ENCODE data around the gene CNN1.

CNN1 gene

GRCh38 chr19:11538232-11539036 lies at the start of gene CNN1:
Gene CNN1 (plus strand): TSS chr19:11538851. CDS start chr19:11538928, 77 bp downstream.
- no peak for DNase-seq (ENCODE audit: low read depth in 2 of 2)

- no peak for DNase-seq (ENCODE audit: low read depth in 2 of 2)
These were observed 49.3 kb upstream of the CNN1 start for GRCh38 chr19:11489378-11489777.

- DNase-seq (ENCODE audit: low read depth in 2 of 2): no peak
These were observed 43.9 kb upstream of the CNN1 start for GRCh38 chr19:11494634-11495285.

GRCh38 chr19:11495481-11495880 lies 43.2 kb upstream of the CNN1 start:
- DNase-seq (ENCODE audit: low read depth in 2 of 2): no peak

- DNase-seq (ENCODE audit: low read depth in 2 of 2): no peak
These were observed 42.8 kb upstream of the CNN1 start for GRCh38 chr19:11495885-11496284.

GRCh38 chr19:11496391-11497163 lies 42.1 kb upstream of the CNN1 start:
- DNase-seq (ENCODE audit: low read depth in 2 of 2): peak; percentile 40 to 63

- no peak for DNase-seq (ENCODE audit: low read depth in 2 of 2)
These were observed 39.4 kb upstream of the CNN1 start for GRCh38 chr19:11499220-11499726.

- DNase-seq (ENCODE audit: low read depth in 2 of 2): no peak
These were observed 38.7 kb upstream of the CNN1 start for GRCh38 chr19:11499890-11500420.

GRCh38 chr19:11504502-11505031 lies 34.1 kb upstream of the CNN1 start:
- DNase-seq (ENCODE audit: low read depth in 2 of 2): no peak

GRCh38 chr19:11505032-11505503 lies 33.6 kb upstream of the CNN1 start:
- DNase-seq (ENCODE audit: low read depth in 2 of 2): peak; percentile 92 to 99

- peak; percentile 91 to 92 for DNase-seq (ENCODE audit: low read depth in 2 of 2)
These were observed 33.0 kb upstream of the CNN1 start, which contains the start of gene ZNF653 for GRCh38 chr19:11505504-11506100. Gene ZNF653 (minus strand): TSS chr19:11505839. CDS start chr19:11505786, 53 bp downstream.

GRCh38 chr19:11506101-11506555 lies 32.5 kb upstream of the CNN1 start:
- peak in 1 of 2 experiments; percentile 23 for DNase-seq (ENCODE audit: low read depth in 2 of 2)

- DNase-seq (ENCODE audit: low read depth in 2 of 2): no peak
These were observed 31.7 kb upstream of the CNN1 start for GRCh38 chr19:11506967-11507366.

- no peak for DNase-seq (ENCODE audit: low read depth in 2 of 2)
These were observed 31.1 kb upstream of the CNN1 start for GRCh38 chr19:11507370-11508078.

- DNase-seq (ENCODE audit: low read depth in 2 of 2): no peak
These were observed 28.2 kb upstream of the CNN1 start for GRCh38 chr19:11510444-11510843.

GRCh38 chr19:11513946-11514345 lies 24.7 kb upstream of the CNN1 start:
- DNase-seq (ENCODE audit: low read depth in 2 of 2): no peak

GRCh38 chr19:11519138-11519537 lies 19.5 kb upstream of the CNN1 start:
- DNase-seq (ENCODE audit: low read depth in 2 of 2): no peak

- peak; percentile 85 to 93 for DNase-seq (ENCODE audit: low read depth in 2 of 2)
These were observed 9.9 kb upstream of the CNN1 start, which contains the start of gene ECSIT for GRCh38 chr19:11528551-11529341. Gene ECSIT (minus strand): TSS chr19:11529134. CDS start chr19:11519170, 9,964 bp downstream.

GRCh38 chr19:11530432-11530831 lies 8.2 kb upstream of the CNN1 start:
- peak in 1 of 2 experiments; percentile 38 for DNase-seq (ENCODE audit: low read depth in 2 of 2)

Measured in stimulated activated CD4-positive, alpha-beta T cell treated with anti-CD3 and anti-CD28 coated beads, Interleukin-12 subunit alpha, Interleukin-12 subunit beta, amount 100 ng/mL, for 24 hours (primary cell).